Measurements from ENCODE around the gene KYNU.

The KYNU gene

GRCh38 chr2:142965443-142965842, 88.0 kb downstream of the KYNU start:
- DNase-seq (ENCODE audit: extremely low spot score): no peak
- CTCF ChIA-PET: interaction anchor here (1.1 to 2.4 kb wide), 6 partner anchors 9 to 25 kb away, joined by 3 to 10 read pairs (median 5); no protein-coding TSS in a partner anchor
- POLR2A ChIA-PET: no interaction called here
- no peak for TF ChIP-seq CTCF (IDR thresholded peaks at IDR 0.05; ENCODE audit: control extremely low read depth, extremely low read depth, low read depth, missing control alignments)

GRCh38 chr2:142966284-142966683, 88.8 kb downstream of the KYNU start:
- TF ChIP-seq CTCF (IDR thresholded peaks at IDR 0.05; ENCODE audit: control extremely low read depth, extremely low read depth, low read depth, missing control alignments): no peak

GRCh38 chr2:142967060-142967459, 89.6 kb downstream of the KYNU start:
- TF ChIP-seq CTCF (IDR thresholded peaks at IDR 0.05; ENCODE audit: control extremely low read depth, extremely low read depth, low read depth, missing control alignments): no peak
- POLR2A ChIA-PET: no interaction called here
- no peak for DNase-seq (ENCODE audit: extremely low spot score)
- CTCF ChIA-PET: interaction anchor here (1.8 kb wide), 1 partner anchor 13 kb away, joined by 8 read pairs; no protein-coding TSS in a partner anchor

More at GRCh38 chr2:142966284-142966683, 88.8 kb downstream of the KYNU start:
- POLR2A ChIA-PET: no interaction called here
- no peak for DNase-seq (ENCODE audit: extremely low spot score)
- CTCF ChIA-PET: interaction anchor here (1.8 kb wide), 1 partner anchor 14 kb away, joined by 8 read pairs; no protein-coding TSS in a partner anchor

- ChIA-PET CTCF (interaction anchor here (1.8 to 2.8 kb wide), 3 partner anchors 7 to 14 kb away, joined by 7 to 14 read pairs (median 8); no protein-coding TSS in a partner anchor), POLR2A (no interaction called here)
- DNase-seq (ENCODE audit: extremely low spot score): no peak
- TF ChIP-seq CTCF (IDR thresholded peaks at IDR 0.05; ENCODE audit: control extremely low read depth, extremely low read depth, low read depth, missing control alignments): no peak
Measured at GRCh38 chr2:142973160-142973821, 95.8 kb downstream of the KYNU start.

GRCh38 chr2:142973822-142974207, 96.4 kb downstream of the KYNU start:
- ChIA-PET POLR2A (no interaction called here), CTCF (interaction anchor here (1.8 to 3.1 kb wide), 3 partner anchors 9 to 16 kb away, joined by 7 to 13 read pairs (median 8); no protein-coding TSS in a partner anchor)
- no peak for TF ChIP-seq CTCF (IDR thresholded peaks at IDR 0.05; ENCODE audit: control extremely low read depth, extremely low read depth, low read depth, missing control alignments)
- no peak for DNase-seq (ENCODE audit: extremely low spot score)

- ChIA-PET CTCF (interaction anchor here (1.0 to 3.1 kb wide), 7 partner anchors 10 to 292 kb away, joined by 3 to 13 read pairs (median 7); no protein-coding TSS in a partner anchor), POLR2A (no interaction called here)
- TF ChIP-seq CTCF (IDR thresholded peaks at IDR 0.05; ENCODE audit: control extremely low read depth, extremely low read depth, low read depth, missing control alignments): no peak
- no peak for DNase-seq (ENCODE audit: extremely low spot score)
Measured at GRCh38 chr2:142974288-142975024, 97.0 kb downstream of the KYNU start.
